HCT116 (cell line): ENCODE results near the gene TTC23L. TPM values are rescaled to one million over a fixed set of nuclear protein-coding genes. Genes with fewer than 3 reads are reported as not detected.

Source experiments
- ATAC-seq: fragments of 200-7000 bp; cut with Tn5 transposase; 2 replicates; pipeline ENCODE4 v1.9.1; 2020; ENCODE audit warnings: mild to moderate bottlenecking, moderate library complexity
- BruUV-seq: library from RNA; stranded (reverse); fragments of 400-500 nt; replicated peaks from 2 replicates; lab custom pipeline; 2021; lab: Mats Ljungman, UMichigan
- CTCF ChIA-PET: fragments of 300-600 bp; sonication (Branson Sonifier 250); formaldehyde crosslinking; loops from one replicate; lab custom pipeline; 2021; ENCODE audit warnings: antibody characterized with exemption; lab: Charles Lee
- POLR2A ChIA-PET: fragments of 300-600, 350-600 bp; sonication (Branson Sonifier 250); formaldehyde crosslinking; loops from one replicate; lab custom pipeline; 2021; ENCODE audit warnings: antibody characterized with exemption; lab: Charles Lee
- RAD21 ChIA-PET, 2 experiments: fragments of 300-600 bp; sonication (Branson Sonifier 250); formaldehyde crosslinking; loops; one replicate each; lab custom pipeline; 2023; ENCODE audit warnings: low total read pairs in 2 of 2; ENCODE audit not compliant: uncharacterized antibody in 2 of 2, unreplicated experiment in 2 of 2, low non-redundant PET in 1 of 2; lab: Charles Lee
- DNase-seq: peaks from one replicate; pipeline ENCODE4 v3.0.0-alpha.2; 2010; ENCODE audit warnings: low read depth, low spot score
- H2AFZ ChIP-seq: fragments of 200-600 bp; shearing (Covaris generic), sonication (generic); 2 replicates; pipeline ENCODE4 v1.6.1; 2017; ENCODE audit warnings: low read depth, mixed run types, mixed read lengths, antibody characterized with exemption, low read length; ENCODE audit not compliant: poor library complexity, severe bottlenecking
- H3K27ac ChIP-seq: 2 replicates; pipeline ENCODE4 v1.5.1; 2012; ENCODE audit warnings: low read depth, low read length
- H3K27me3 ChIP-seq: fragments of 200-600 bp; sonication (generic); 2 replicates; pipeline ENCODE4 v1.6.1; 2016; ENCODE audit warnings: mixed run types, low read length, mixed read lengths; ENCODE audit not compliant: insufficient read depth
- H3K36me3 ChIP-seq, 2 experiments: fragments of 200-500 bp in 1 of 2; fragments of 200-600 bp in 1 of 2; sonication (Bioruptor generic) in 1 of 2; sonication (generic) in 1 of 2; 2 replicates each; pipeline versions ENCODE4 v1.5.1 to v1.6.1; 2014 to 2016; ENCODE audit warnings: low read length in 2 of 2, inconsistent platforms in 1 of 2, mixed read lengths in 1 of 2, mixed run types in 1 of 2; ENCODE audit not compliant: insufficient read depth in 2 of 2, control insufficient read depth in 1 of 2
- H3K4me1 ChIP-seq, 2 experiments: fragments of 200-600 bp in 1 of 2; sonication (generic) in 1 of 2; 2 replicates each; pipeline versions ENCODE4 v1.5.1 to v1.6.1; 2012 to 2017; ENCODE audit warnings: low read length in 2 of 2, inconsistent platforms in 1 of 2, mild to moderate bottlenecking in 1 of 2, mixed read lengths in 1 of 2, mixed run types in 1 of 2, moderate library complexity in 1 of 2; ENCODE audit not compliant: insufficient read depth in 2 of 2, control insufficient read depth in 1 of 2
- H3K4me2 ChIP-seq: fragments of 200-600 bp; sonication (generic); 2 replicates; pipeline ENCODE4 v1.6.1; 2017; ENCODE audit warnings: mixed run types, low read length, mixed read lengths
- H3K4me3 ChIP-seq, 2 experiments: fragments of 200-600 bp in 1 of 2; sonication (generic) in 1 of 2; replicated peaks in 1 of 2; 2 replicates each; pipeline ENCODE4 v1.5.1; 2011 to 2016; ENCODE audit warnings: low read length in 2 of 2, control low read depth in 1 of 2, low read depth in 1 of 2, mild to moderate bottlenecking in 1 of 2, mixed read lengths in 1 of 2, mixed run types in 1 of 2
- H3K79me2 ChIP-seq: fragments of 200-600 bp; sonication (generic); 2 replicates; pipeline ENCODE4 v1.6.1; 2017; ENCODE audit warnings: mild to moderate bottlenecking, mixed run types, low read length, moderate library complexity, mixed read lengths; ENCODE audit not compliant: insufficient read depth
- H3K9ac ChIP-seq: fragments of 200-600 bp; sonication (generic); 2 replicates; pipeline ENCODE4 v1.6.1; 2016; ENCODE audit warnings: low read length, mixed read lengths
- H3K9me2 ChIP-seq: fragments of 200-600 bp; sonication (generic), shearing (Covaris generic); 2 replicates; pipeline ENCODE4 v1.6.1; 2017; ENCODE audit warnings: mixed run types, mild to moderate bottlenecking, moderate library complexity; ENCODE audit not compliant: insufficient read depth
- H3K9me3 ChIP-seq, 2 experiments: fragments of 200-500 bp in 1 of 2; fragments of 200-600 bp in 1 of 2; sonication (Bioruptor generic) in 1 of 2; sonication (generic) in 1 of 2; 2 replicates each; pipeline ENCODE4 v1.6.1; 2014 to 2017; ENCODE audit warnings: low read length in 2 of 2, mixed read lengths in 2 of 2, inconsistent platforms in 1 of 2, low read depth in 1 of 2, mild to moderate bottlenecking in 1 of 2, mixed run types in 1 of 2, moderate library complexity in 1 of 2; ENCODE audit not compliant: control insufficient read depth in 1 of 2, insufficient read depth in 1 of 2
- H4K20me1 ChIP-seq: fragments of 200-600 bp; sonication (generic), shearing (Covaris generic); 2 replicates; pipeline ENCODE4 v1.6.1; 2017; ENCODE audit warnings: mixed run types, mild to moderate bottlenecking, moderate library complexity; ENCODE audit not compliant: insufficient read depth
- ATF3 ChIP-seq: IDR thresholded peaks from 2 replicates; pipeline ENCODE4 v1.6.1; 2012
- CEBPB ChIP-seq: IDR thresholded peaks from 2 replicates; pipeline ENCODE4 v1.6.1; 2012; ENCODE audit warnings: low read depth
- CTCF ChIP-seq, 3 experiments: fragments of 200-600 bp in 1 of 3; sonication (generic) in 1 of 3; IDR thresholded peaks in 2 of 3; conservative IDR thresholded peaks in 1 of 3; 2 replicates each; pipeline ENCODE4 v1.5.1; 2012 to 2017; ENCODE audit warnings: low read depth in 2 of 3, low read length in 2 of 3, antibody characterized with exemption in 1 of 3, borderline replicate concordance in 1 of 3, control low read depth in 1 of 3, mild to moderate bottlenecking in 1 of 3, mixed read lengths in 1 of 3, mixed run types in 1 of 3, moderate library complexity in 1 of 3; ENCODE audit not compliant: insufficient read depth in 1 of 3
- EGR1 ChIP-seq: IDR thresholded peaks from 2 replicates; pipeline ENCODE4 v1.6.1; 2012; ENCODE audit warnings: low read depth
- ELF1 ChIP-seq: IDR thresholded peaks from 2 replicates; pipeline ENCODE4 v1.6.1; 2012; ENCODE audit warnings: low read depth, borderline replicate concordance
- EZH2phosphoT487 ChIP-seq: fragments of 200-600 bp; IDR thresholded peaks from 2 replicates; pipeline ENCODE4 v1.6.1; 2018; ENCODE audit warnings: antibody characterized with exemption, borderline replicate concordance
- FOSL1 ChIP-seq: IDR thresholded peaks from 2 replicates; pipeline ENCODE4 v1.6.1; 2012; ENCODE audit warnings: low read depth
- JUND ChIP-seq: IDR thresholded peaks from 2 replicates; pipeline ENCODE4 v1.6.1; 2012
- POLR2A ChIP-seq: IDR thresholded peaks from 2 replicates; pipeline ENCODE4 v1.7.0; 2011; ENCODE audit warnings: borderline replicate concordance; ENCODE audit not compliant: insufficient read depth, insufficient read length; ENCODE audit errors: extremely low read depth
- POLR2AphosphoS5 ChIP-seq: IDR thresholded peaks from 2 replicates; pipeline ENCODE4 v1.6.1; 2011; ENCODE audit warnings: mild to moderate bottlenecking, low read depth, low read length, moderate library complexity
- REST ChIP-seq: IDR thresholded peaks from 2 replicates; pipeline ENCODE4 v1.6.1; 2012; ENCODE audit warnings: low read depth
- SIN3A ChIP-seq: IDR thresholded peaks from 2 replicates; pipeline ENCODE4 v1.6.1; 2012; ENCODE audit warnings: low read depth
- SP1 ChIP-seq: IDR thresholded peaks from 2 replicates; pipeline ENCODE4 v1.6.1; 2012; ENCODE audit warnings: low read depth
- SRF ChIP-seq: IDR thresholded peaks from 2 replicates; pipeline ENCODE4 v1.6.1; 2012; ENCODE audit warnings: low read depth
- TCF7L2 ChIP-seq: IDR thresholded peaks from 2 replicates; pipeline ENCODE4 v1.7.0; 2011; ENCODE audit warnings: borderline replicate concordance, inconsistent platforms; ENCODE audit not compliant: insufficient read depth, insufficient read length; ENCODE audit errors: extremely low read depth
- YY1 ChIP-seq: IDR thresholded peaks from 2 replicates; pipeline ENCODE4 v1.6.1; 2011; ENCODE audit warnings: low read length, low read depth, moderate library complexity, mild to moderate bottlenecking; ENCODE audit not compliant: insufficient replicate concordance; ENCODE audit errors: extremely low read depth
- ZBTB33 ChIP-seq: IDR thresholded peaks from 2 replicates; pipeline ENCODE4 v1.6.1; 2011; ENCODE audit warnings: mild to moderate bottlenecking, low read length, moderate library complexity; ENCODE audit not compliant: insufficient replicate concordance; ENCODE audit errors: extremely low read depth
- ZNF274 ChIP-seq: fragments of 200-500 bp; sonication (Bioruptor generic); IDR thresholded peaks from 2 replicates; pipeline ENCODE4 v1.6.1; 2014; ENCODE audit warnings: mild to moderate bottlenecking, low read depth, low read length, inconsistent platforms
- intact Hi-C: fragments of 100-400 bp; cut with micrococcal nuclease; formaldehyde crosslinking; loops from 2 replicates; pipeline ENCODE4 v1.10.0; 2022
- total RNA-seq: library from RNA; stranded (reverse); gene quantifications from one replicate; pipeline ENCODE4 v1.2.1, GENCODE V29; 2021; ENCODE audit not compliant: unreplicated experiment

The TTC23L gene
- total RNA-seq, 1 experiment from 2014 or later = 1.0 TPM

- ChIA-PET RAD21 (no interaction called here), CTCF (no interaction called here)
- H3K4me1 ChIP-seq = no peaks in the 10 kb centered on the region
- DNase-seq = no peak
- no peak overlapping the region for H3K27ac ChIP-seq
- no peak overlapping the region for H2AFZ ChIP-seq
- no peaks in the 10 kb centered on the region for H3K9me3 ChIP-seq
- no peaks in the 10 kb centered on the region for H3K36me3 ChIP-seq
- intact Hi-C loops = no loop called here
- no peak for TF ChIP-seq SRF
- TF ChIP-seq CTCF (IDR thresholded peaks at IDR 0.05 in 2 of 3, conservative IDR thresholded peaks at IDR 0.05 in 1 of 3; ENCODE audit: borderline replicate concordance in 1 of 3, insufficient read depth in 1 of 3, low read depth in 2 of 3, low read length in 2 of 3) = no peak
- no peak for TF ChIP-seq POLR2AphosphoS5
- TF ChIP-seq EGR1 = no peak
- no peak for TF ChIP-seq YY1
- no peak for TF ChIP-seq CEBPB
- no peak for TF ChIP-seq ZBTB33
- no peak for TF ChIP-seq TCF7L2
- TF ChIP-seq REST = no peak
- no peak for TF ChIP-seq SIN3A
- TF ChIP-seq FOSL1 = no peak
- no peak for TF ChIP-seq SP1
- TF ChIP-seq ZNF274 = no peak
- TF ChIP-seq EZH2phosphoT487 = no peak
- TF ChIP-seq JUND = no peak
- TF ChIP-seq ELF1 = no peak
- no peak for TF ChIP-seq ATF3
- TF ChIP-seq POLR2A = no peak
- TF ChIP-seq, all 23 proteins: peak for 0
- peaks cover 4% of the 10 kb centered on the region; the same call in 1 of the 2 replicates for H3K9me2 ChIP-seq
- BruUV-seq = no TSS peak
- no peaks in the 10 kb centered on the region for H3K27me3 ChIP-seq
- POLR2A ChIA-PET = no interaction called here
- H3K9ac ChIP-seq = no peak overlapping the region
- H3K79me2 ChIP-seq = no peaks in the 10 kb centered on the region
- H4K20me1 ChIP-seq = no peaks in the 10 kb centered on the region
- H3K4me2 ChIP-seq = no peak overlapping the region
- no peak for ATAC-seq
- no peak overlapping the region for H3K4me3 ChIP-seq
Observed at GRCh38 chr5:34847552-34847951, 8.6 kb downstream of the TTC23L start.
